Loucy (cell line): ENCODE data around the gene NCOA4.

ENCODE experiments used
- EZH2phosphoT487 ChIP-seq: fragments of 200-600 bp; IDR thresholded peaks from 2 replicates; pipeline ENCODE4 v1.6.1; 2018; ENCODE audit warnings: antibody characterized with exemption, mild to moderate bottlenecking, moderate library complexity, borderline replicate concordance
- TF ChIP-seq, protein P1 (sequence below): fragments of 200-600 bp; sonication (generic); conservative IDR thresholded peaks from 2 replicates; pipeline ENCODE4 v1.5.1; 2014; ENCODE audit warnings: mild to moderate bottlenecking, antibody characterized with exemption, low read length

DNA sequence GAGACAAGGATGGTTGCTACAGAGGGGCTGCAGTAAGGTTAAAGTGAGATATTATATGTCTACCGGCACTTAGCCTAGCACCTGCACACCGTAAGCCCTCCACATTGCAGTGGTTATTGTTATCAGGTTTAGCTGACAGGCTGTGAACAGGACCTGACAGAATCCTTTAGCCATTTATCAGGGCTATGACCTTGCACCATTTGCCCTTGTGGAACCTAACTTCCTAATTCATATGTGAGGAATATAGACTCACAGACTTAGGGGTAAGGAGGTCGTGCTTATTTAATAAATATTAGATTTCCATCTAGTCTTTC, 10.1 kb downstream of the NCOA4 start:
- TF ChIP-seq, protein P1, sequence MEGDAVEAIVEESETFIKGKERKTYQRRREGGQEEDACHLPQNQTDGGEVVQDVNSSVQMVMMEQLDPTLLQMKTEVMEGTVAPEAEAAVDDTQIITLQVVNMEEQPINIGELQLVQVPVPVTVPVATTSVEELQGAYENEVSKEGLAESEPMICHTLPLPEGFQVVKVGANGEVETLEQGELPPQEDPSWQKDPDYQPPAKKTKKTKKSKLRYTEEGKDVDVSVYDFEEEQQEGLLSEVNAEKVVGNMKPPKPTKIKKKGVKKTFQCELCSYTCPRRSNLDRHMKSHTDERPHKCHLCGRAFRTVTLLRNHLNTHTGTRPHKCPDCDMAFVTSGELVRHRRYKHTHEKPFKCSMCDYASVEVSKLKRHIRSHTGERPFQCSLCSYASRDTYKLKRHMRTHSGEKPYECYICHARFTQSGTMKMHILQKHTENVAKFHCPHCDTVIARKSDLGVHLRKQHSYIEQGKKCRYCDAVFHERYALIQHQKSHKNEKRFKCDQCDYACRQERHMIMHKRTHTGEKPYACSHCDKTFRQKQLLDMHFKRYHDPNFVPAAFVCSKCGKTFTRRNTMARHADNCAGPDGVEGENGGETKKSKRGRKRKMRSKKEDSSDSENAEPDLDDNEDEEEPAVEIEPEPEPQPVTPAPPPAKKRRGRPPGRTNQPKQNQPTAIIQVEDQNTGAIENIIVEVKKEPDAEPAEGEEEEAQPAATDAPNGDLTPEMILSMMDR: no peak
- no peak for TF ChIP-seq EZH2phosphoT487
